SK-N-SH (cell line): ENCODE results near the gene NRCAM.

Experiments
- ELF1 ChIP-seq: IDR thresholded peaks from 2 replicates; pipeline ENCODE4 v1.4.0; 2012
- EP300 ChIP-seq, 2 experiments: IDR thresholded peaks; 2 replicates each; pipeline versions ENCODE4 v1.4.0 to v1.6.1; 2012; ENCODE audit warnings: borderline replicate concordance in 1 of 2, low read depth in 1 of 2, low read length in 1 of 2
- EZH2phosphoT487 ChIP-seq: fragments of 200-600 bp; sonication (generic); IDR thresholded peaks from 2 replicates; pipeline ENCODE4 v1.6.1; 2017; ENCODE audit warnings: low read depth, mixed run types, mild to moderate bottlenecking, antibody characterized with exemption, moderate library complexity, borderline replicate concordance
- FOSL2 ChIP-seq: IDR thresholded peaks from 2 replicates; pipeline ENCODE4 v1.4.0; 2012; ENCODE audit warnings: low read depth, mild to moderate bottlenecking, moderate library complexity, borderline replicate concordance
- FOXM1 ChIP-seq: IDR thresholded peaks from 2 replicates; pipeline ENCODE4 v1.4.0; 2012; ENCODE audit warnings: low read depth, mild to moderate bottlenecking
- GATA2 ChIP-seq: sonication (generic); formaldehyde crosslinking; IDR thresholded peaks from 2 replicates; pipeline ENCODE4 v1.5.0; 2020; ENCODE audit warnings: mild to moderate bottlenecking, missing genetic modification reagents
- MEF2A ChIP-seq: IDR thresholded peaks from 2 replicates; pipeline ENCODE4 v1.4.0; 2012; ENCODE audit warnings: low read depth, borderline replicate concordance
- NRF1 ChIP-seq: IDR thresholded peaks from 2 replicates; pipeline ENCODE4 v1.6.1; 2012; ENCODE audit warnings: low read depth, mild to moderate bottlenecking, low read length
- RAD21 ChIP-seq: IDR thresholded peaks from 2 replicates; pipeline ENCODE4 v1.6.1; 2012; ENCODE audit warnings: mild to moderate bottlenecking, low read length
- USF1 ChIP-seq: IDR thresholded peaks from 2 replicates; pipeline ENCODE4 v1.4.0; 2012; ENCODE audit warnings: low read depth, borderline replicate concordance
- YY1 ChIP-seq: IDR thresholded peaks from 2 replicates; pipeline ENCODE4 v1.4.0; 2012; ENCODE audit warnings: low read depth, mild to moderate bottlenecking
- ZBTB33 ChIP-seq: IDR thresholded peaks from 2 replicates; pipeline ENCODE4 v1.4.0; 2012; ENCODE audit warnings: low read depth, borderline replicate concordance
- TF ChIP-seq, protein P1 (sequence below): fragments of 200-600 bp; sonication (generic); IDR thresholded peaks from 2 replicates; pipeline ENCODE4 v1.6.1; 2017; ENCODE audit warnings: antibody characterized with exemption, mild to moderate bottlenecking, moderate library complexity
- TF ChIP-seq, protein P2 (sequence below): IDR thresholded peaks from 2 replicates; pipeline ENCODE4 v1.6.1; 2012; ENCODE audit warnings: mild to moderate bottlenecking, low read depth, low read length, moderate library complexity

DNA sequence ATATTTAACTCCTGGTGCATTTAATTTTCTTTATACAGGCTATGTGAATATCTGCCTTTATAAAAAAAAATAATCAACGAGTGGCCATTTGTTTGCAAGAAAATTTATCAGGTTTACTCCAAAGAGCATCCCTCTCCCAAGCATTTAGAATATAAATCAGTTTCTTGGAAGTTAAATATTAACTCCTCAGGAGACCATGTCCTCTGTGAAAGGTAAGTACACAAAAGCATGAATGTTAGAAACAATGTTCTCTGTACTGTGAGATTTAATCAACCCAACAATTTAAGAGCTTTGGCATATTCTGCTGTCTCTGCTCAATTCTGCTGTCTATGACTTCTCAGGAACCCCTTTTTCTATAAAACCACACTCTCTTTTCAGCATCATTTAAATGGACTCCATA, 206.8 kb downstream of the NRCAM start:
- no peak for TF ChIP-seq ZBTB33
- no peak for TF ChIP-seq FOXM1
- TF ChIP-seq, protein P1, sequence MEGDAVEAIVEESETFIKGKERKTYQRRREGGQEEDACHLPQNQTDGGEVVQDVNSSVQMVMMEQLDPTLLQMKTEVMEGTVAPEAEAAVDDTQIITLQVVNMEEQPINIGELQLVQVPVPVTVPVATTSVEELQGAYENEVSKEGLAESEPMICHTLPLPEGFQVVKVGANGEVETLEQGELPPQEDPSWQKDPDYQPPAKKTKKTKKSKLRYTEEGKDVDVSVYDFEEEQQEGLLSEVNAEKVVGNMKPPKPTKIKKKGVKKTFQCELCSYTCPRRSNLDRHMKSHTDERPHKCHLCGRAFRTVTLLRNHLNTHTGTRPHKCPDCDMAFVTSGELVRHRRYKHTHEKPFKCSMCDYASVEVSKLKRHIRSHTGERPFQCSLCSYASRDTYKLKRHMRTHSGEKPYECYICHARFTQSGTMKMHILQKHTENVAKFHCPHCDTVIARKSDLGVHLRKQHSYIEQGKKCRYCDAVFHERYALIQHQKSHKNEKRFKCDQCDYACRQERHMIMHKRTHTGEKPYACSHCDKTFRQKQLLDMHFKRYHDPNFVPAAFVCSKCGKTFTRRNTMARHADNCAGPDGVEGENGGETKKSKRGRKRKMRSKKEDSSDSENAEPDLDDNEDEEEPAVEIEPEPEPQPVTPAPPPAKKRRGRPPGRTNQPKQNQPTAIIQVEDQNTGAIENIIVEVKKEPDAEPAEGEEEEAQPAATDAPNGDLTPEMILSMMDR: no peak
- TF ChIP-seq USF1: no peak
- no peak for TF ChIP-seq EZH2phosphoT487
- no peak for TF ChIP-seq FOSL2
- TF ChIP-seq GATA2 (CRISPR knock-in tag): no peak
- TF ChIP-seq EP300 (IDR thresholded peaks at IDR 0.05; ENCODE audit: borderline replicate concordance in 1 of 2, low read depth in 1 of 2, low read length in 1 of 2): no peak
- TF ChIP-seq ELF1: no peak
- no peak for TF ChIP-seq RAD21
- TF ChIP-seq YY1: no peak
- no peak for TF ChIP-seq NRF1
- TF ChIP-seq, protein P2, sequence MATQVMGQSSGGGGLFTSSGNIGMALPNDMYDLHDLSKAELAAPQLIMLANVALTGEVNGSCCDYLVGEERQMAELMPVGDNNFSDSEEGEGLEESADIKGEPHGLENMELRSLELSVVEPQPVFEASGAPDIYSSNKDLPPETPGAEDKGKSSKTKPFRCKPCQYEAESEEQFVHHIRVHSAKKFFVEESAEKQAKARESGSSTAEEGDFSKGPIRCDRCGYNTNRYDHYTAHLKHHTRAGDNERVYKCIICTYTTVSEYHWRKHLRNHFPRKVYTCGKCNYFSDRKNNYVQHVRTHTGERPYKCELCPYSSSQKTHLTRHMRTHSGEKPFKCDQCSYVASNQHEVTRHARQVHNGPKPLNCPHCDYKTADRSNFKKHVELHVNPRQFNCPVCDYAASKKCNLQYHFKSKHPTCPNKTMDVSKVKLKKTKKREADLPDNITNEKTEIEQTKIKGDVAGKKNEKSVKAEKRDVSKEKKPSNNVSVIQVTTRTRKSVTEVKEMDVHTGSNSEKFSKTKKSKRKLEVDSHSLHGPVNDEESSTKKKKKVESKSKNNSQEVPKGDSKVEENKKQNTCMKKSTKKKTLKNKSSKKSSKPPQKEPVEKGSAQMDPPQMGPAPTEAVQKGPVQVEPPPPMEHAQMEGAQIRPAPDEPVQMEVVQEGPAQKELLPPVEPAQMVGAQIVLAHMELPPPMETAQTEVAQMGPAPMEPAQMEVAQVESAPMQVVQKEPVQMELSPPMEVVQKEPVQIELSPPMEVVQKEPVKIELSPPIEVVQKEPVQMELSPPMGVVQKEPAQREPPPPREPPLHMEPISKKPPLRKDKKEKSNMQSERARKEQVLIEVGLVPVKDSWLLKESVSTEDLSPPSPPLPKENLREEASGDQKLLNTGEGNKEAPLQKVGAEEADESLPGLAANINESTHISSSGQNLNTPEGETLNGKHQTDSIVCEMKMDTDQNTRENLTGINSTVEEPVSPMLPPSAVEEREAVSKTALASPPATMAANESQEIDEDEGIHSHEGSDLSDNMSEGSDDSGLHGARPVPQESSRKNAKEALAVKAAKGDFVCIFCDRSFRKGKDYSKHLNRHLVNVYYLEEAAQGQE: no peak
- TF ChIP-seq MEF2A: no peak
